Fibroblast of skin of right biceps (primary cell): ENCODE measurements around the gene SULT2B1.
"Not testable (repeated sequence)": the region's sequence is repeated elsewhere in the genome, so short reads cannot be mapped to it uniquely, and the experiment has no call there.

Experiments used
- DNase-seq: peaks from one replicate; pipeline ENCODE4 v3.0.0-alpha.2; 2013

The SULT2B1 gene

GRCh38 chr19:48551437-48552302 lies at the start of gene SULT2B1:
SULT2B1 (plus strand) TSS chr19:48552172; CDS start chr19:48552253, 81 bp downstream.
- DNase-seq: no peak

GRCh38 chr19:48502350-48503018 lies 49.5 kb upstream of the SULT2B1 start:
- no peak for DNase-seq

- peak; percentile 58 for DNase-seq
These were observed 45.7 kb upstream of the SULT2B1 start for GRCh38 chr19:48506138-48506733.

- DNase-seq: no peak
These were observed 44.0 kb upstream of the SULT2B1 start for GRCh38 chr19:48507911-48508439.

GRCh38 chr19:48508729-48509411 lies 43.1 kb upstream of the SULT2B1 start:
- no peak for DNase-seq

GRCh38 chr19:48509467-48510194 lies 42.3 kb upstream of the SULT2B1 start:
- no peak for DNase-seq

GRCh38 chr19:48510421-48511268 lies 41.3 kb upstream of the SULT2B1 start:
- peak; percentile 51 for DNase-seq

GRCh38 chr19:48511321-48511731 lies 40.6 kb upstream of the SULT2B1 start:
- no peak for DNase-seq

- peak; percentile 68 for DNase-seq
These were observed 40.0 kb upstream of the SULT2B1 start, which contains the start of gene LMTK3 for GRCh38 chr19:48511800-48512503. LMTK3 (minus strand) TSS chr19:48511835; CDS start chr19:48511576, 259 bp downstream.

- DNase-seq: no peak
These were observed 39.3 kb upstream of the SULT2B1 start for GRCh38 chr19:48512504-48513288.

GRCh38 chr19:48513289-48514122 lies 38.5 kb upstream of the SULT2B1 start:
- DNase-seq: peak; percentile 60

GRCh38 chr19:48514123-48514458 lies 37.9 kb upstream of the SULT2B1 start:
- no peak for DNase-seq

GRCh38 chr19:48516536-48516935 lies 35.4 kb upstream of the SULT2B1 start:
- DNase-seq: no peak

GRCh38 chr19:48518207-48518606 lies 33.8 kb upstream of the SULT2B1 start:
- no peak for DNase-seq

GRCh38 chr19:48519426-48519825 lies 32.5 kb upstream of the SULT2B1 start:
- DNase-seq: not testable (repeated sequence)

GRCh38 chr19:48520134-48520533 lies 31.8 kb upstream of the SULT2B1 start:
- DNase-seq: no peak

- no peak for DNase-seq
These were observed 27.8 kb upstream of the SULT2B1 start for GRCh38 chr19:48524221-48524620.

GRCh38 chr19:48524732-48525131 lies 27.2 kb upstream of the SULT2B1 start:
- DNase-seq: no peak

- DNase-seq: no peak
These were observed 22.8 kb upstream of the SULT2B1 start for GRCh38 chr19:48529156-48529555.
